ENCODE results near the gene KIAA0513. TPM values are rescaled to one million over a fixed set of nuclear protein-coding genes. Genes with fewer than 3 reads are reported as not detected.

Gene KIAA0513
- total and polyA plus RNA-seq, 10 of the 15 experiments (the other 5 are each of a cell fraction or from before 2014, with no cell fraction given): 0.14 to 5.8 (median 2.0) TPM

- no peaks in the 10 kb centered on the region for H3K79me2 ChIP-seq (ENCODE audit: control insufficient read depth, insufficient read depth, low read length)
- CTCF ChIA-PET: interaction anchor here (1.2 kb wide), 1 partner anchor 41 kb away, joined by 3 read pairs; no protein-coding TSS in a partner anchor
- TF ChIP-seq BHLHE40 (IDR thresholded peaks at IDR 0.05; ENCODE audit: borderline replicate concordance in 1 of 2, low read depth in 2 of 2, low read length in 1 of 2): no peak
- no peak for TF ChIP-seq SMC3 (IDR thresholded peaks at IDR 0.05; ENCODE audit: borderline replicate concordance, low read length)
- TF ChIP-seq RAD21 (IDR thresholded peaks at IDR 0.05; ENCODE audit: insufficient read depth, low read depth, low read length): no peak
- TF ChIP-seq LARP7 (IDR thresholded peaks at IDR 0.05): no peak
- no peak for TF ChIP-seq ZBED1 (IDR thresholded peaks at IDR 0.05; ENCODE audit: borderline replicate concordance)
- TF ChIP-seq USF1 (IDR thresholded peaks at IDR 0.05; ENCODE audit: borderline replicate concordance, extremely low read length, insufficient read depth, low read depth, low read length): no peak
- TF ChIP-seq SMAD1 (IDR thresholded peaks at IDR 0.05; ENCODE audit: low read depth, partially characterized antibody): no peak
- TF ChIP-seq NFYA (IDR thresholded peaks at IDR 0.05; ENCODE audit: borderline replicate concordance, low read depth, low read length): no peak
- no peak for TF ChIP-seq RBBP5 (conservative IDR thresholded peaks at IDR 0.05)
- WGBS (ENCODE audit: insufficient coverage, insufficient replicate concordance, low lambda C conversion rate, missing lambda C conversion rate): 75% methylated on average over 14 of the region's 15 CpGs
- H3K9me3 ChIP-seq (replicated peaks; ENCODE audit: control insufficient read depth, insufficient read depth, low read length): no peaks in the 10 kb centered on the region
- RAD21 ChIA-PET (ENCODE audit: unreplicated experiment): interaction anchor here (0.6 kb wide), 1 partner anchor 583 kb away, joined by 5 read pairs; no protein-coding TSS in a partner anchor
- SMC1A ChIA-PET (ENCODE audit: uncharacterized antibody, unreplicated experiment): no interaction called here
- no peak for ATAC-seq
- H3K4me1 ChIP-seq (ENCODE audit: control insufficient read depth, insufficient read depth, low read length): no peaks in the 10 kb centered on the region
- intact Hi-C loops (cut with micrococcal nuclease; ENCODE audit: unreplicated experiment) (no loop called here), in situ Hi-C loops (cut with MboI) (no loop called here)
- no peak overlapping the region for H3K9ac ChIP-seq (ENCODE audit: control insufficient read depth, insufficient read depth, low read length)
- POLR2A ChIA-PET: interaction anchor here (0.6 kb wide), 1 partner anchor 13 kb away, joined by 3 read pairs; no protein-coding TSS in a partner anchor
- BruUV-seq (replicated peaks): no TSS peak
- no peak overlapping the region for H2AFZ ChIP-seq (ENCODE audit: control insufficient read depth, low read depth, low read length)
- no peak for FAIRE-seq
- no peak overlapping the region for H3K27ac ChIP-seq (ENCODE audit: control insufficient read depth, insufficient read depth)
- H4K20me1 ChIP-seq (ENCODE audit: control insufficient read depth, insufficient read depth): no peaks in the 10 kb centered on the region
- H3K4me3 ChIP-seq: no peak overlapping the region
- no peak for DNase-seq (ENCODE audit: low read depth, low spot score)
- H3K36me3 ChIP-seq (ENCODE audit: control insufficient read depth in 2 of 2, insufficient read depth in 2 of 2, low read length in 1 of 2): peaks cover 28 to 32% of the 10 kb centered on the region in 2 experiments; a peak in 3 of 4 replicates
- H3K27me3 ChIP-seq (replicated peaks in 1 of 2; ENCODE audit: control insufficient read depth in 2 of 2, insufficient read depth in 2 of 2, low read length in 1 of 2): no peaks in the 10 kb centered on the region
- H3K4me2 ChIP-seq (ENCODE audit: control insufficient read depth, insufficient read depth): no peak overlapping the region
These were observed 42.2 kb upstream of the KIAA0513 start for GRCh38 chr16:84985079-84986065.

Data from GM12878 (cell line).